Measurements from ENCODE around the gene ADCY7. TPM values are rescaled to one million over a fixed set of nuclear protein-coding genes. Genes with fewer than 3 reads are reported as not detected.

The ADCY7 gene
- total RNA-seq, 1 donor from 2014 or later = 16.7 TPM

DNA sequence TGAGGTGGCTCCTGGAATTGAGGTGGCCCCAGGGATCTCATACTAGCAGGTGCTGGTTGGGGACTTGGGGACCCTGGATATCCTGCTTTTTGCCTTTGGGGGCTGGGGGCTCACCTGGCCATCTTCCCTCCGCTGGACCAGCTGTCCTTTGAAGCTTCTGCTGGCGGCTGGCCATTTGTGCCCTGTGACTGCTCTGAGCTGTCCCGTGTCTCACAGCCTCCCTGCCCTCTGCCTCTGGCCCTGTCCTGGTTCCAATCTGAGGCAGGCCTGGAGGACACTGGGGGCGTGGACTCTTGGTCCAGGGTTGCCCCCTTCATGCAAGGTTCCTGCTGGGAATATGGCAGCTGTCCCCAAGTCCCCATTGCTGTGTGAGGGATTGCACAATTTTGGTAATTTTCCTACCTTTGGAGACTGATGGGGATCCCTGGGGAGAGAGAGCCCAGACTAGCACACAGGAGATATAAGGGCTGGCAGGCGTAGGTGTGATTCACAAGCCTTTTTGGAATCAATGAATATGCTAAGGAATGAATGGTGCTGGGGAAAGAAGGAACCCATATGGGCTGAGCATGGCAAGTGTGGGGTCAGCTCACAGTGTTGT is 19.2 kb downstream of the ADCY7 start:
- TF ChIP-seq, protein P1, sequence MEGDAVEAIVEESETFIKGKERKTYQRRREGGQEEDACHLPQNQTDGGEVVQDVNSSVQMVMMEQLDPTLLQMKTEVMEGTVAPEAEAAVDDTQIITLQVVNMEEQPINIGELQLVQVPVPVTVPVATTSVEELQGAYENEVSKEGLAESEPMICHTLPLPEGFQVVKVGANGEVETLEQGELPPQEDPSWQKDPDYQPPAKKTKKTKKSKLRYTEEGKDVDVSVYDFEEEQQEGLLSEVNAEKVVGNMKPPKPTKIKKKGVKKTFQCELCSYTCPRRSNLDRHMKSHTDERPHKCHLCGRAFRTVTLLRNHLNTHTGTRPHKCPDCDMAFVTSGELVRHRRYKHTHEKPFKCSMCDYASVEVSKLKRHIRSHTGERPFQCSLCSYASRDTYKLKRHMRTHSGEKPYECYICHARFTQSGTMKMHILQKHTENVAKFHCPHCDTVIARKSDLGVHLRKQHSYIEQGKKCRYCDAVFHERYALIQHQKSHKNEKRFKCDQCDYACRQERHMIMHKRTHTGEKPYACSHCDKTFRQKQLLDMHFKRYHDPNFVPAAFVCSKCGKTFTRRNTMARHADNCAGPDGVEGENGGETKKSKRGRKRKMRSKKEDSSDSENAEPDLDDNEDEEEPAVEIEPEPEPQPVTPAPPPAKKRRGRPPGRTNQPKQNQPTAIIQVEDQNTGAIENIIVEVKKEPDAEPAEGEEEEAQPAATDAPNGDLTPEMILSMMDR (IDR thresholded peaks at IDR 0.05; ENCODE audit: partially characterized antibody, unreplicated experiment) = no peak
- Mint-ChIP-seq H3K36me3 (ENCODE audit: unreplicated experiment) (peaks cover 4% of the 10 kb centered on the region), H3K27me3 (ENCODE audit: unreplicated experiment) (peaks cover 6% of the 10 kb centered on the region), H3K4me3 (ENCODE audit: unreplicated experiment) (no peak overlapping the region), H3K9me3 (ENCODE audit: unreplicated experiment) (peaks cover 8% of the 10 kb centered on the region), H3K27ac (ENCODE audit: unreplicated experiment) (no peak overlapping the region), H3K4me1 (ENCODE audit: low read depth, unreplicated experiment) (peaks cover 11% of the 10 kb centered on the region)
- no peak for DNase-seq

DNA sequence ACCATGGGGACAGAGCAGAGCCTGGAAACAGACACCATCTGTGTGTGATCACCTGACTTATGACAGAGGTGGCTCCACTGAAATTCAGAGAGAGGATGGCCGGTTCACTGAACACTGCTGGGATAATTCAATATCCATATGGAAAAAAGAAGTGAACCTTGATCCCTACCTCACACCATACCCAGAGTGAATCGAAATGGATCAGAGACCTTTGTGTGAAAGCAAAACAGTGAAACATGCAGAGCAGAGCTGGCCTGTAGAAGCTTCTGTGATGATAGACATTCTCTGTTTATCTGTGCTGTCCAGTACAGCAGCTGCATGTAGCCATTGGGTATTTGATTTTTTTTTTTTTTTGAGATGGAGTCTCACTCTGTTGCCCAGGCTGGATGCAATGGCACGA is 20.3 kb downstream of the ADCY7 start:
- H3K27ac Mint-ChIP-seq (ENCODE audit: unreplicated experiment) = no peak overlapping the region
- DNase-seq = no peak
- H3K9me3 Mint-ChIP-seq (ENCODE audit: unreplicated experiment) = peaks cover 8% of the 10 kb centered on the region
- H3K27me3 Mint-ChIP-seq (ENCODE audit: unreplicated experiment) = peaks cover 6% of the 10 kb centered on the region
- H3K4me1 Mint-ChIP-seq (ENCODE audit: low read depth, unreplicated experiment) = peaks cover 11% of the 10 kb centered on the region
- H3K36me3 Mint-ChIP-seq (ENCODE audit: unreplicated experiment) = peaks cover 4% of the 10 kb centered on the region
- TF ChIP-seq, protein P1 (IDR thresholded peaks at IDR 0.05; ENCODE audit: partially characterized antibody, unreplicated experiment) = no peak
- H3K4me3 Mint-ChIP-seq (ENCODE audit: unreplicated experiment) = no peak overlapping the region

- Mint-ChIP-seq H3K36me3 (ENCODE audit: unreplicated experiment) (peaks cover 4% of the 10 kb centered on the region), H3K9me3 (ENCODE audit: unreplicated experiment) (peaks cover 8% of the 10 kb centered on the region), H3K4me1 (ENCODE audit: low read depth, unreplicated experiment) (peaks cover 11% of the 10 kb centered on the region), H3K27ac (ENCODE audit: unreplicated experiment) (no peak overlapping the region), H3K27me3 (ENCODE audit: unreplicated experiment) (peaks cover 6% of the 10 kb centered on the region), H3K4me3 (ENCODE audit: unreplicated experiment) (no peak overlapping the region)
- DNase-seq = no peak
- TF ChIP-seq, protein P1 (IDR thresholded peaks at IDR 0.05; ENCODE audit: partially characterized antibody, unreplicated experiment) = no peak
These were observed 21.7 kb downstream of the ADCY7 start for GRCh38 chr16:50288026-50288425.

DNA sequence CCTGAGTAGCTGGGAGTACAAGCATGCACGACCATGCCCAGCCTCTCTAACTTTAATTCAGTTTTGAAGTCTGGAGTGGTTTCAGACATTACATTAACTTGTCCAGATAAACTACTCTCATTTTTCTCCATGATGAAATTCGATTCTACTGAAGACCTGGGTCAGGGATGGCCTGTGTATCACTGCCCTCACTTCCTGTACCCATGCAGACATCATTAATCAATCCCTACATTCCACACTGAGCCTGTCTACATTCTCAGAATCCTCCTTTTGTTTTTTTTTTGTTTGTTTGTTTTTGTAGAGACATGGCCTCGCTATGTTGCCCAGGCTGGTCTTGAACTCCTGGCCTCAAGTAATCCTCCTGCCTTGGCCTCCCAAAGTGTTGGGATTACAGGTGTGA is 22.6 kb downstream of the ADCY7 start:
- TF ChIP-seq, protein P1 (IDR thresholded peaks at IDR 0.05; ENCODE audit: partially characterized antibody, unreplicated experiment) = no peak
- DNase-seq = no peak
- Mint-ChIP-seq H3K27ac (ENCODE audit: unreplicated experiment) (no peak overlapping the region), H3K9me3 (ENCODE audit: unreplicated experiment) (peaks cover 8% of the 10 kb centered on the region), H3K36me3 (ENCODE audit: unreplicated experiment) (peaks cover 4% of the 10 kb centered on the region), H3K27me3 (ENCODE audit: unreplicated experiment) (peaks cover 6% of the 10 kb centered on the region), H3K4me1 (ENCODE audit: low read depth, unreplicated experiment) (peaks cover 11% of the 10 kb centered on the region), H3K4me3 (ENCODE audit: unreplicated experiment) (no peak overlapping the region)

- Mint-ChIP-seq H3K36me3 (ENCODE audit: unreplicated experiment) (peaks cover 4% of the 10 kb centered on the region), H3K9me3 (ENCODE audit: unreplicated experiment) (peaks cover 8% of the 10 kb centered on the region), H3K4me1 (ENCODE audit: low read depth, unreplicated experiment) (peaks cover 3% of the 10 kb centered on the region), H3K4me3 (ENCODE audit: unreplicated experiment) (no peak overlapping the region), H3K27me3 (ENCODE audit: unreplicated experiment) (peaks cover 2% of the 10 kb centered on the region), H3K27ac (ENCODE audit: unreplicated experiment) (no peak overlapping the region)
- DNase-seq = no peak
- TF ChIP-seq, protein P1 (IDR thresholded peaks at IDR 0.05; ENCODE audit: partially characterized antibody, unreplicated experiment) = no peak
These were observed 23.8 kb downstream of the ADCY7 start for GRCh38 chr16:50289950-50290764.

Data from glutamatergic neuron (in vitro differentiated cells).